Fibroblast of lung (primary cell): ENCODE measurements around the gene NEGR1.

Source experiments
- EZH2 ChIP-seq: IDR thresholded peaks from 2 replicates; pipeline ENCODE4 v1.5.1; 2012; ENCODE audit warnings: low read length, control low read depth, mild to moderate bottlenecking; ENCODE audit errors: missing control alignments
- TF ChIP-seq, protein P1 (sequence below), 2 donors: IDR thresholded peaks in 1 of 2; conservative IDR thresholded peaks in 1 of 2; 1 replicate in 1 of 2; 2 replicates in 1 of 2; pipeline ENCODE4 v1.5.1; 2011 to 2012; ENCODE audit warnings: low read length in 2 of 2, control low read depth in 1 of 2, inconsistent platforms in 1 of 2, low read depth in 1 of 2, mild to moderate bottlenecking in 1 of 2

DNA sequence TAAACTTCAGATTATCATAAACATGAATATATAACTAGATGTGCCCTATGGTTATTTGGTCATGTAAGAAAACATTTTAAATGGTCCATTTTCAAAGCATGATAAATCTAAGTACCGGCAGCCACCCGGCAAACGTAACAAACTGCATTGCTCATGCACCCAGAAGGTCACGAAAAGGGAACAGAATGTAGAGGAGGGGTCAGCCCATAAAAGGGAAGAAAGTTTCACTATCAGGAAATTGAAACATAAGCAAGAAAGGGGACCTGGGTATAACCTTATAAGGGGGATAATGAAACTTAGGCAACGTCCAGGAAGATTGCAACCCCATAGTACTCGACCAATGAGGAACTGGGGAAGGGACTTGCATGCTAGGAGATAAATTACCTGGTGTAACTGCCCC is 780.3 kb downstream of the NEGR1 start:
- TF ChIP-seq, protein P1, sequence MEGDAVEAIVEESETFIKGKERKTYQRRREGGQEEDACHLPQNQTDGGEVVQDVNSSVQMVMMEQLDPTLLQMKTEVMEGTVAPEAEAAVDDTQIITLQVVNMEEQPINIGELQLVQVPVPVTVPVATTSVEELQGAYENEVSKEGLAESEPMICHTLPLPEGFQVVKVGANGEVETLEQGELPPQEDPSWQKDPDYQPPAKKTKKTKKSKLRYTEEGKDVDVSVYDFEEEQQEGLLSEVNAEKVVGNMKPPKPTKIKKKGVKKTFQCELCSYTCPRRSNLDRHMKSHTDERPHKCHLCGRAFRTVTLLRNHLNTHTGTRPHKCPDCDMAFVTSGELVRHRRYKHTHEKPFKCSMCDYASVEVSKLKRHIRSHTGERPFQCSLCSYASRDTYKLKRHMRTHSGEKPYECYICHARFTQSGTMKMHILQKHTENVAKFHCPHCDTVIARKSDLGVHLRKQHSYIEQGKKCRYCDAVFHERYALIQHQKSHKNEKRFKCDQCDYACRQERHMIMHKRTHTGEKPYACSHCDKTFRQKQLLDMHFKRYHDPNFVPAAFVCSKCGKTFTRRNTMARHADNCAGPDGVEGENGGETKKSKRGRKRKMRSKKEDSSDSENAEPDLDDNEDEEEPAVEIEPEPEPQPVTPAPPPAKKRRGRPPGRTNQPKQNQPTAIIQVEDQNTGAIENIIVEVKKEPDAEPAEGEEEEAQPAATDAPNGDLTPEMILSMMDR (conservative IDR thresholded peaks at IDR 0.05 in 1 of 2, IDR thresholded peaks at IDR 0.05 in 1 of 2; ENCODE audit: low read depth in 1 of 2, low read length in 2 of 2) = no peak
- no peak for TF ChIP-seq EZH2
